GM23248 (cell line): Measurements from ENCODE around the gene THAP7.

ENCODE experiments used
- EZH2 ChIP-seq: fragments of 200-600 bp; sonication (generic); IDR thresholded peaks from 2 replicates; pipeline ENCODE4 v1.6.1; 2018; ENCODE audit warnings: antibody characterized with exemption, mild to moderate bottlenecking; ENCODE audit not compliant: insufficient read depth, poor library complexity, severe bottlenecking
- EZH2phosphoT487 ChIP-seq: fragments of 200-600 bp; sonication (generic); IDR thresholded peaks from 2 replicates; pipeline ENCODE4 v1.6.1; 2018; ENCODE audit warnings: antibody characterized with exemption, moderate library complexity, mild to moderate bottlenecking, low read depth; ENCODE audit not compliant: insufficient read depth

DNA sequence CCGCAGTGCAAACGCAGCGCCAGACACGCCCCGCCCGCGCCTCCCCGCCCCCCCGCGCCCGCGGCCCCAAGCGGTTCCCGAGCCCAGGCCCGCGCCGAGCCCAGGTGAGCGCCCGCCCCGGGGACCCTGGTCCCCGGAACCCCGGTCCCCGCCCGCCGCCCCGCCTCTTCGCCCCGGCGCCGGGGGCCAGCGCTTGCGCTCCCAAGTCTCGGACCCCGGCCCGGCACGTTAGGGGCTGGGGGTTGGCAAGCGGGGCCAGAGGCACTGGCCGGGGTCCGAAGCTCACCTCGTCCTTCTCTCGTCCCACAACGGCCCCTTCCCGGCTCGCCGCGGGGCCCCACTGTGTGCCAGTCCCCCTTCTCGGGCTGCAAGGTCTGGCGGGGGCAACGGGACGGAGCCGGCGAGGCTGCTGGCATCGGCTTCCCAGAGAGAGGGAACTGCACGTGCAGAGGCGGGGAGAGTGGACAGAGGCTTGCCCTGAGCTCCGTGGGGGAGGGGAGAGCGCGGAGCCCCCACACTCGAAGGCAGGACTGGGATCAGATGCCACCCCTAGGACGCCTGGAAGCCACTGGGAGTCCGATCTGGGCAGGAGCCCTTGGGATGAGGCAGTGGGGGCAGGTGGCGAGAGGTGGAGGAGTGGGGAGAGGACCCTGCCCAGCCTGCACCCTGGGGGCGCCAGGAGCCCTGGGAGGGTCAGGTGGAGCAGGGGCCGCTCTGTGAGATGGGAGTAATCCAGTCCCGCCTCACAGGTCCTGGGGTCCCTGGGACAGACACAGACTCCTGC is 36.6 kb downstream of the THAP7 start:
- no peak for TF ChIP-seq EZH2phosphoT487
- TF ChIP-seq EZH2 = no peak
